H1 (cell line): ENCODE results near the gene SLC17A5. TPM values are rescaled to one million over a fixed set of nuclear protein-coding genes. Genes with fewer than 3 reads are reported as not detected.

Source experiments
- CTCF ChIA-PET: fragments of 300-600 bp; sonication (Branson Sonifier 250); formaldehyde crosslinking; loops from one replicate; lab custom pipeline; 2021; ENCODE audit not compliant: partially characterized antibody; lab: Charles Lee
- POLR2A ChIA-PET: fragments of 300-600 bp; sonication (Branson Sonifier 250); formaldehyde crosslinking; loops from one replicate; lab custom pipeline; 2021; ENCODE audit warnings: inconsistent platforms; ENCODE audit not compliant: partially characterized antibody; lab: Charles Lee
- DNase-seq, 2 experiments: peaks; one replicate each; pipeline versions ENCODE4 v3.0.0 to v3.0.0-alpha.2; 2010 to 2022; ENCODE audit warnings: low spot score in 2 of 2, low read depth in 1 of 2, mixed read lengths in 1 of 2
- FAIRE-seq: peaks from 2 replicates; lab custom pipeline; 2011; peaks lifted over from hg19 to GRCh38; lab: Jason Lieb, UNC
- H2AFZ ChIP-seq: 2 replicates; pipeline ENCODE4 v1.8.1; 2012; ENCODE audit warnings: low read length, inconsistent platforms
- H2AK5ac ChIP-seq: 2 replicates; pipeline ENCODE4 v1.6.1; 2013; ENCODE audit warnings: low read depth, low read length
- H2BK120ac ChIP-seq: replicated peaks from 2 replicates; pipeline ENCODE3; 2013; ENCODE audit warnings: low read depth, low read length, inconsistent platforms
- H2BK12ac ChIP-seq: 2 replicates; pipeline ENCODE4 v1.6.1; 2013; ENCODE audit warnings: low read depth, low read length
- H2BK15ac ChIP-seq: 2 replicates; pipeline ENCODE4 v1.6.1; 2013; ENCODE audit warnings: low read length
- H2BK20ac ChIP-seq: 2 replicates; pipeline ENCODE4 v1.6.1; 2013; ENCODE audit warnings: low read length
- H2BK5ac ChIP-seq: 2 replicates; pipeline ENCODE4 v1.6.1; 2013; ENCODE audit warnings: low read depth, low read length
- H3K14ac ChIP-seq: 2 replicates; pipeline ENCODE4 v1.6.1; 2013; ENCODE audit warnings: inconsistent platforms; ENCODE audit not compliant: insufficient read length
- H3K18ac ChIP-seq: 2 replicates; pipeline ENCODE4 v1.6.1; 2013; ENCODE audit warnings: low read length; ENCODE audit errors: extremely low read depth
- H3K23ac ChIP-seq: 2 replicates; pipeline ENCODE4 v1.6.1; 2013; ENCODE audit warnings: inconsistent platforms; ENCODE audit not compliant: insufficient read length
- H3K23me2 ChIP-seq: 2 replicates; pipeline ENCODE4 v1.6.1; 2013; ENCODE audit warnings: low read depth, low read length
- H3K27ac ChIP-seq: 2 replicates; pipeline ENCODE4 v1.6.1; 2011; ENCODE audit warnings: low read depth, low read length, inconsistent platforms
- H3K27me3 ChIP-seq, 4 experiments: replicated peaks in 1 of 4; 1 replicate in 1 of 4; 2 replicates in 3 of 4; pipeline versions ENCODE4 v1.6.1 to v1.8.1; 2011 to 2013; ENCODE audit warnings: low read length in 3 of 4, mild to moderate bottlenecking in 3 of 4, inconsistent platforms in 2 of 4, mixed read lengths in 2 of 4, moderate library complexity in 1 of 4; ENCODE audit not compliant: control insufficient read depth in 3 of 4, insufficient read depth in 3 of 4; ENCODE audit errors: extremely low read depth in 1 of 4
- H3K36me3 ChIP-seq, 4 experiments: 2 replicates each; pipeline versions ENCODE4 v1.6.1 to v1.8.1; 2011 to 2013; ENCODE audit warnings: mild to moderate bottlenecking in 4 of 4, low read length in 3 of 4, moderate library complexity in 2 of 4, control low read depth in 1 of 4, inconsistent platforms in 1 of 4; ENCODE audit not compliant: insufficient read depth in 4 of 4, control insufficient read depth in 2 of 4
- H3K4ac ChIP-seq: replicated peaks from 2 replicates; pipeline ENCODE3; 2013; ENCODE audit warnings: low read length, low read depth, mixed read lengths, inconsistent platforms; ENCODE audit not compliant: insufficient read length
- H3K4me1 ChIP-seq, 4 experiments: replicated peaks in 1 of 4; 1 replicate in 1 of 4; 2 replicates in 3 of 4; pipeline versions ENCODE4 v1.6.1 to v1.8.1; 2011 to 2013; ENCODE audit warnings: low read length in 3 of 4, inconsistent platforms in 2 of 4, mixed read lengths in 1 of 4; ENCODE audit not compliant: insufficient read depth in 4 of 4, control insufficient read depth in 3 of 4
- H3K4me2 ChIP-seq, 2 experiments: 2 replicates each; pipeline versions ENCODE4 v1.6.1 to v1.8.1; 2011 to 2013; ENCODE audit warnings: low read depth in 2 of 2, low read length in 2 of 2, control low read depth in 1 of 2, inconsistent platforms in 1 of 2, mild to moderate bottlenecking in 1 of 2; ENCODE audit not compliant: insufficient read depth in 1 of 2
- H3K4me3 ChIP-seq, 4 experiments: fragments of 200-600, 300-600 bp in 1 of 4; sonication (generic), shearing (Covaris generic), sonication (Bioruptor Twin) in 1 of 4; 2 replicates each; pipeline versions ENCODE4 v1.5.1 to v1.8.1; 2011 to 2016; ENCODE audit warnings: low read length in 4 of 4, low read depth in 3 of 4, control low read depth in 2 of 4, inconsistent platforms in 2 of 4, mild to moderate bottlenecking in 2 of 4, mixed read lengths in 1 of 4, moderate library complexity in 1 of 4; ENCODE audit not compliant: insufficient read depth in 2 of 4; ENCODE audit errors: extremely low read depth in 1 of 4
- H3K56ac ChIP-seq: replicated peaks from 2 replicates; pipeline ENCODE3; 2013; ENCODE audit warnings: low read depth, mild to moderate bottlenecking, mixed read lengths, low read length, inconsistent platforms; ENCODE audit not compliant: insufficient read length
- H3K79me1 ChIP-seq: 2 replicates; pipeline ENCODE4 v1.6.1; 2013; ENCODE audit warnings: low read depth, low read length, control low read depth
- H3K79me2 ChIP-seq, 2 experiments: 2 replicates each; pipeline versions ENCODE4 v1.6.1 to v1.8.1; 2012 to 2013; ENCODE audit warnings: low read length in 2 of 2, mild to moderate bottlenecking in 2 of 2, inconsistent platforms in 1 of 2; ENCODE audit not compliant: insufficient read depth in 2 of 2, control insufficient read depth in 1 of 2
- H3K9ac ChIP-seq, 4 experiments: replicated peaks in 1 of 4; 1 replicate in 1 of 4; 2 replicates in 3 of 4; pipeline versions ENCODE4 v1.6.1 to v1.8.1; 2011 to 2013; ENCODE audit warnings: low read depth in 3 of 4, low read length in 3 of 4, control low read depth in 2 of 4, mild to moderate bottlenecking in 2 of 4, moderate library complexity in 2 of 4, inconsistent platforms in 1 of 4; ENCODE audit errors: extremely low read depth in 1 of 4
- H3K9me3 ChIP-seq, 2 experiments: 2 replicates each; pipeline versions ENCODE4 v1.6.1 to v1.8.1; 2012 to 2013; ENCODE audit warnings: mild to moderate bottlenecking in 2 of 2, moderate library complexity in 2 of 2, control low read depth in 1 of 2, inconsistent platforms in 1 of 2, low read depth in 1 of 2, low read length in 1 of 2, mixed read lengths in 1 of 2; ENCODE audit not compliant: insufficient read depth in 2 of 2
- H4K20me1 ChIP-seq, 2 experiments: replicated peaks in 1 of 2; 2 replicates each; pipeline versions ENCODE3 to v1.8.1; 2011 to 2013; ENCODE audit warnings: inconsistent platforms in 2 of 2, low read length in 2 of 2, mild to moderate bottlenecking in 1 of 2; ENCODE audit not compliant: insufficient read depth in 2 of 2, control insufficient read depth in 1 of 2
- H4K5ac ChIP-seq: 2 replicates; pipeline ENCODE4 v1.6.1; 2013; ENCODE audit warnings: low read length, low read depth, mixed read lengths, inconsistent platforms; ENCODE audit not compliant: insufficient read length
- H4K8ac ChIP-seq: 2 replicates; pipeline ENCODE4 v1.8.0; 2013; ENCODE audit warnings: mild to moderate bottlenecking, moderate library complexity, low read length, inconsistent platforms; ENCODE audit not compliant: insufficient read depth; ENCODE audit errors: extremely low read depth
- H4K91ac ChIP-seq: replicated peaks from 2 replicates; pipeline ENCODE3; 2013; ENCODE audit warnings: low read length, mixed read lengths, inconsistent platforms; ENCODE audit not compliant: insufficient read length
- JUND ChIP-seq: IDR thresholded peaks from 2 replicates; pipeline ENCODE4 v1.6.1; 2011; ENCODE audit warnings: mild to moderate bottlenecking, improper control_type of control experiment, low read length
- SUZ12 ChIP-seq: fragments of 200-600 bp; sonication (generic); IDR thresholded peaks from 2 replicates; pipeline ENCODE4 v1.6.1; 2012; ENCODE audit warnings: mild to moderate bottlenecking, inconsistent platforms, low read length, moderate library complexity, mixed read lengths
- TAF7 ChIP-seq: optimal IDR thresholded peaks from 2 replicates; pipeline ENCODE3; 2011; ENCODE audit warnings: low read depth, mild to moderate bottlenecking, inconsistent platforms, low read length, moderate library complexity, borderline replicate concordance
- WGBS, 2 experiments: shearing (Covaris generic) in 1 of 2; methylation state at CpG; one replicate each; pipeline versions ENCODE4 v1.1.6 to v1.1.7; 2013 to 2015; ENCODE audit warnings: low lambda C conversion rate in 2 of 2, mixed read lengths in 2 of 2, inconsistent platforms in 1 of 2, low coverage in 1 of 2, missing lambda C conversion rate in 1 of 2; ENCODE audit not compliant: insufficient replicate concordance in 2 of 2, insufficient coverage in 1 of 2, insufficient read length in 1 of 2; ENCODE audit errors: extremely low coverage in 1 of 2, missing lambda C conversion rate in 1 of 2; 5-methylcytosine and 5-hydroxymethylcytosine counted together
- polyA plus RNA-seq, 7 experiments: library from polyadenylated mRNA; depleted of rRNA in 3 of 7; stranded (reverse) in 5 of 7; unstranded in 2 of 7; fragments of >200 nt in 5 of 7; fragments of 200-250 nt in 2 of 7; gene quantifications; 1 replicate in 5 of 7; 2 replicates in 1 of 7; 4 replicates in 1 of 7; pipeline versions ENCODE4 v1.2.1 to v1.2.3, GENCODE V29; 2011 to 2013; ENCODE audit warnings: missing spikeins in 2 of 7, mixed read lengths in 2 of 7
- total RNA-seq: library from RNA; stranded (reverse); fragmentation: NEBNext Ultra II Directional; extraction: Animal tissue kit (Norgen Biotek cat#: 25700); gene quantifications from 2 replicates; pipeline ENCODE4 v1.2.1, GENCODE V29; 2021

The SLC17A5 gene
- total and polyA plus RNA-seq, 2 of the 8 experiments (the other 6 are each of a cell fraction or from before 2014, with no cell fraction given): 11.0 to 11.9 TPM

- CTCF ChIA-PET: interaction anchor here (1.3 kb wide), 1 partner anchor 19 kb away, joined by 5 read pairs; no protein-coding TSS in a partner anchor
- H3K27ac ChIP-seq: no peak overlapping the region
- no peaks in the 10 kb centered on the region for H4K20me1 ChIP-seq
- no peak for DNase-seq
- H3K4me2 ChIP-seq: no peak overlapping the region
- H3K14ac ChIP-seq: no peak overlapping the region
- H3K9me3 ChIP-seq: peaks cover 0 to 5% of the 10 kb centered on the region in 2 experiments; a peak in 1 of 4 replicates
- no peak overlapping the region for H2BK5ac ChIP-seq
- POLR2A ChIA-PET: interaction anchor here (1.3 kb wide), 1 partner anchor 137 kb away, joined by 3 read pairs; no protein-coding TSS in a partner anchor
- WGBS, 2 experiments: 93% methylated on average over 2 of the region's 2 CpGs; no CpG with 5 or more reads in 1 of the 2 experiments
- peaks cover 0 to 9% (median 5%) of the 10 kb centered on the region in 4 experiments; a peak in 3 of 7 replicates for H3K4me1 ChIP-seq
- no peak overlapping the region for H4K8ac ChIP-seq
- no peak overlapping the region for H4K5ac ChIP-seq
- H2AK5ac ChIP-seq: no peak overlapping the region
- H3K18ac ChIP-seq: no peak overlapping the region
- H2BK20ac ChIP-seq: no peak overlapping the region
- no peak overlapping the region for H4K91ac ChIP-seq
- H2BK15ac ChIP-seq: no peak overlapping the region
- no peak overlapping the region for H3K56ac ChIP-seq
- H3K23me2 ChIP-seq: 0 out of 2 replicates have a peak, but pooled peaks cover 4% of the 10 kb centered on the region
- no peak overlapping the region for H3K23ac ChIP-seq
- no peak overlapping the region for H2BK120ac ChIP-seq
- no peaks in the 10 kb centered on the region for H3K79me2 ChIP-seq
- FAIRE-seq: no peak
- no peak for TF ChIP-seq SUZ12
- TF ChIP-seq JUND: no peak
- TF ChIP-seq TAF7: no peak
- no peak overlapping the region for H3K4me3 ChIP-seq
- no peaks in the 10 kb centered on the region for H3K79me1 ChIP-seq
- no peaks in the 10 kb centered on the region for H3K36me3 ChIP-seq
- no peak overlapping the region for H2AFZ ChIP-seq
- H2BK12ac ChIP-seq: no peak overlapping the region
- no peak overlapping the region for H3K9ac ChIP-seq
- H3K27me3 ChIP-seq: no peaks in the 10 kb centered on the region
- no peak overlapping the region for H3K4ac ChIP-seq
Observed at GRCh38 chr6:73656531-73657145, 2.8 kb upstream of the SLC17A5 start.
